WTC11 (cell line): ENCODE data around the gene FGF12.

Source experiments
- CREB1 ChIP-seq: sonication (generic); formaldehyde crosslinking; IDR thresholded peaks from 2 replicates; pipeline ENCODE4 v1.8.0; 2023; ENCODE audit warnings: mild to moderate bottlenecking, missing genetic modification reagents
- TCF7 ChIP-seq: sonication (generic); formaldehyde crosslinking; IDR thresholded peaks from 2 replicates; pipeline ENCODE4 v1.8.0; 2022; ENCODE audit warnings: mild to moderate bottlenecking, low read depth, missing genetic modification reagents, moderate library complexity
- TF ChIP-seq, protein P1 (sequence below): sonication (generic); formaldehyde crosslinking; IDR thresholded peaks from 2 replicates; pipeline ENCODE4 v1.8.1; 2023; ENCODE audit warnings: mild to moderate bottlenecking, missing genetic modification reagents
- TF ChIP-seq, protein P2 (sequence below): fragments of 200-600 bp; IDR thresholded peaks from 2 replicates; pipeline ENCODE4 v1.8.0; 2022; ENCODE audit warnings: antibody characterized with exemption

DNA sequence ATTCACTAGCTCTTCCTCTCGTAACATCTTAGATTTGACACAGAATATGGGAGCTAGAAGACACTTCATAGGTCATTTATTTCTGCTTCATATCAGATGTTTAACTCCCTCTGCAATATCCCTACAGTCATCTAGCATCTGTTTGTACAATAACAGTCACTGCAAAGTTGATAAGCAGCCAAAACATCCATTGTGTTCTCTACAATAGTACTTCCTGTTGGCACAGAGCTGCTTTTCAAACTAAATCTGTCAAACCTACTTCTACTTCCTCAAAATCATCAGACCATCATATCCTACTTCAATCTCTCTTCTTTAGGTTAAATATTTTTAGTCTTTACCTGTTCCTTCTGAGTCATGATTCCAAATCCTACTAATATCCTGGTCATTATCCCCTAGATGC lies 233.2 kb downstream of the FGF12 start:
- TF ChIP-seq TCF7 (CRISPR knock-in tag) (no peak), CREB1 (CRISPR knock-in tag) (no peak)
- TF ChIP-seq, protein P1, sequence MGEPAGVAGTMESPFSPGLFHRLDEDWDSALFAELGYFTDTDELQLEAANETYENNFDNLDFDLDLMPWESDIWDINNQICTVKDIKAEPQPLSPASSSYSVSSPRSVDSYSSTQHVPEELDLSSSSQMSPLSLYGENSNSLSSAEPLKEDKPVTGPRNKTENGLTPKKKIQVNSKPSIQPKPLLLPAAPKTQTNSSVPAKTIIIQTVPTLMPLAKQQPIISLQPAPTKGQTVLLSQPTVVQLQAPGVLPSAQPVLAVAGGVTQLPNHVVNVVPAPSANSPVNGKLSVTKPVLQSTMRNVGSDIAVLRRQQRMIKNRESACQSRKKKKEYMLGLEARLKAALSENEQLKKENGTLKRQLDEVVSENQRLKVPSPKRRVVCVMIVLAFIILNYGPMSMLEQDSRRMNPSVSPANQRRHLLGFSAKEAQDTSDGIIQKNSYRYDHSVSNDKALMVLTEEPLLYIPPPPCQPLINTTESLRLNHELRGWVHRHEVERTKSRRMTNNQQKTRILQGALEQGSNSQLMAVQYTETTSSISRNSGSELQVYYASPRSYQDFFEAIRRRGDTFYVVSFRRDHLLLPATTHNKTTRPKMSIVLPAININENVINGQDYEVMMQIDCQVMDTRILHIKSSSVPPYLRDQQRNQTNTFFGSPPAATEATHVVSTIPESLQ (CRISPR knock-in tag) = no peak
- TF ChIP-seq, protein P2, sequence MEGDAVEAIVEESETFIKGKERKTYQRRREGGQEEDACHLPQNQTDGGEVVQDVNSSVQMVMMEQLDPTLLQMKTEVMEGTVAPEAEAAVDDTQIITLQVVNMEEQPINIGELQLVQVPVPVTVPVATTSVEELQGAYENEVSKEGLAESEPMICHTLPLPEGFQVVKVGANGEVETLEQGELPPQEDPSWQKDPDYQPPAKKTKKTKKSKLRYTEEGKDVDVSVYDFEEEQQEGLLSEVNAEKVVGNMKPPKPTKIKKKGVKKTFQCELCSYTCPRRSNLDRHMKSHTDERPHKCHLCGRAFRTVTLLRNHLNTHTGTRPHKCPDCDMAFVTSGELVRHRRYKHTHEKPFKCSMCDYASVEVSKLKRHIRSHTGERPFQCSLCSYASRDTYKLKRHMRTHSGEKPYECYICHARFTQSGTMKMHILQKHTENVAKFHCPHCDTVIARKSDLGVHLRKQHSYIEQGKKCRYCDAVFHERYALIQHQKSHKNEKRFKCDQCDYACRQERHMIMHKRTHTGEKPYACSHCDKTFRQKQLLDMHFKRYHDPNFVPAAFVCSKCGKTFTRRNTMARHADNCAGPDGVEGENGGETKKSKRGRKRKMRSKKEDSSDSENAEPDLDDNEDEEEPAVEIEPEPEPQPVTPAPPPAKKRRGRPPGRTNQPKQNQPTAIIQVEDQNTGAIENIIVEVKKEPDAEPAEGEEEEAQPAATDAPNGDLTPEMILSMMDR = no peak
